GM12891 (cell line): ENCODE measurements around the gene CENPS.

Experiments used
- PAX5 ChIP-seq: IDR thresholded peaks from 2 replicates; pipeline ENCODE4 v1.6.1; 2011; ENCODE audit warnings: low read length, moderate library complexity, mild to moderate bottlenecking; ENCODE audit not compliant: insufficient read depth, severe bottlenecking
- POLR2A ChIP-seq: IDR thresholded peaks from 2 replicates; pipeline ENCODE4 v1.6.1; 2011; ENCODE audit warnings: low read depth, low read length, control low read depth
- POLR2AphosphoS5 ChIP-seq: IDR thresholded peaks from 2 replicates; pipeline ENCODE4 v1.6.1; 2011; ENCODE audit warnings: low read depth, low read length, control low read depth
- POU2F2 ChIP-seq: IDR thresholded peaks from 2 replicates; pipeline ENCODE4 v1.6.1; 2011; ENCODE audit warnings: low read depth, mild to moderate bottlenecking, control low read depth, low read length, moderate library complexity
- SPI1 ChIP-seq: IDR thresholded peaks from 2 replicates; pipeline ENCODE4 v1.6.1; 2011; ENCODE audit warnings: low read depth, low read length, control low read depth
- TAF1 ChIP-seq: IDR thresholded peaks from 2 replicates; pipeline ENCODE4 v1.6.1; 2011; ENCODE audit warnings: low read depth, low read length, control low read depth

GRCh38 chr1:10450156-10450814, 20.1 kb downstream of the CENPS start:
- no peak for TF ChIP-seq POLR2A
- TF ChIP-seq POLR2AphosphoS5 = no peak
- no peak for TF ChIP-seq PAX5
- no peak for TF ChIP-seq TAF1
- TF ChIP-seq POU2F2 = no peak
- no peak for TF ChIP-seq SPI1
